Stimulated activated CD4-positive, alpha-beta T cell treated with anti-CD3 and anti-CD28 coated beads, Interleukin-12 subunit alpha, Interleukin-12 subunit beta, amount 100 ng/mL, for 48 hours (primary cell): Measurements from ENCODE around the gene MAML3.
A peak's percentile ranks its signal among the peaks of the same experiment; 100 is the strongest.
"Not testable (repeated sequence)": the region's sequence is repeated elsewhere in the genome, so short reads cannot be mapped to it uniquely, and the experiment has no call there.

Experiments used
- DNase-seq, 3 donors: peaks; one replicate each; pipeline ENCODE4 v3.0.0-alpha.2; 2020; ENCODE audit warnings: low read depth in 2 of 3, low spot score in 1 of 3

MAML3 gene

GRCh38 chr4:139969635-139970266, 184.2 kb downstream of the MAML3 start:
- no peak for DNase-seq

- no peak for DNase-seq
Measured at GRCh38 chr4:139968831-139969230, 185.2 kb downstream of the MAML3 start.

DNA sequence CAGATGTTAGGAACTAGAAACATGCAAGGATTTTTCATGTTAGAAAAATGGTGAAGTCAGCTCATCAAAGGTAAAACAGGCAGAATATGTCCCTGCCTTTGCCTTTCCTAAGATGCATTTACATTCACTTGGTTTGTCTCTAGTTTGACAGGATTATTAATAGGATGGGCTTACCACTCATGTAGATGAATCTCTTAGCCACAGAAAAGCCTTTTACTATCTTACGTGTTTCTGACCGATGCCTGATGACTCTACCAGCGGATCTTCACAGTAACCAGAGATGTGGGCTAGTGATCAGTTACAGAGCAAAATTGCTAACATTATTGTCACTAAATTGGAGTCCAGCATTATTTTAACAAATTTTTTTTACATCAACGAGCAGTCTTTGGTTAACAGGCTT, 187.6 kb downstream of the MAML3 start:
- DNase-seq = no peak

- DNase-seq = no peak
Measured at GRCh38 chr4:139965789-139966188, 188.2 kb downstream of the MAML3 start.

DNA sequence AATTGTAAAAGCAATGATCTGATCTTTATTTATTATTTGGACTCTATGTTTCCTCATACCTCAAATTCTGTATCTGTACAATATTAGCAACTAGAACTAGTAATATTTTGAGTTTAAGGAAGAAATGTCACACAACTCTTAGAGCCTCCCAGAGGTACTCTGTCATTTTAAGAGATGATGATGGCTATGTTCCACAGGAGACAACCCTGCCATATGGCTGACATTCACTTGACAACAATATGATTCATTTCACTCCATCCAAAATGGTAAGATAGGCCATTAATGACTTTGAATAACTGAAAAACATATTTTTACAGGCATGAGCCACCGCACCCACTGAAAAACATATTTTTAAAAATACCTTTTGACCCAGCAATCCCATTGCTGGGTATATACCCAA, 190.3 kb downstream of the MAML3 start:
- DNase-seq = no peak

DNA sequence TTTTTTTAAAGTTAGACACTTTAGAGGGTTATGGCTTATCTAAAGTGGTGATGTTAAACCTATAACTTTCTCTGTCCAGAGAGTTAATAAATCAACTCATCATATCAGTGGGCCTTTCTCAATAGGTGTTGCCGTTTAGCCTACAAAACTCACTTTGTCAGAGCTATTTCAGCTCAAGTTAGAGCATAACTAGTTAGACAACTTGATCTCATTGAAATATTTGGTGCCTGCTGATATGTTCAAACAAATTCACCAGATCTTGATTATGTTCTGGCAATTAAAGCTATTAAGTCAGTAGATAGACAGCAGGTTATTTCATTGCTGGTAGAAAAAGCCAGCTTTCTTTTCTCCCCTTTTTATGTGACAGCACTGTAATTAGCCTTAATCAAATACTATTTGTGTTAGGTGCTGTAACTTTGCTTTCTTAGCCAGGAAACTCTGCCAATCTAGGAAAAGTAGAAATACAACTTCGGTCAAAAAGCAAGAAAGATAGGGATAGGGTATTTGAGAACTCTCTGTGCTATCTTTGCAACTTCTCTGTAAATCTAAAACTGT, 191.8 kb downstream of the MAML3 start:
- DNase-seq = no peak

- no peak for DNase-seq
Measured at GRCh38 chr4:139961344-139961946, 192.5 kb downstream of the MAML3 start.

- DNase-seq = no peak
Measured at GRCh38 chr4:139959396-139959795, 194.6 kb downstream of the MAML3 start.

GRCh38 chr4:139958739-139959098, 195.3 kb downstream of the MAML3 start:
- no peak for DNase-seq

GRCh38 chr4:139957986-139958738, 195.8 kb downstream of the MAML3 start:
- DNase-seq = no peak

GRCh38 chr4:139957065-139957464, 196.9 kb downstream of the MAML3 start:
- no peak for DNase-seq

GRCh38 chr4:139956507-139957017, 197.4 kb downstream of the MAML3 start:
- no peak for DNase-seq

DNA sequence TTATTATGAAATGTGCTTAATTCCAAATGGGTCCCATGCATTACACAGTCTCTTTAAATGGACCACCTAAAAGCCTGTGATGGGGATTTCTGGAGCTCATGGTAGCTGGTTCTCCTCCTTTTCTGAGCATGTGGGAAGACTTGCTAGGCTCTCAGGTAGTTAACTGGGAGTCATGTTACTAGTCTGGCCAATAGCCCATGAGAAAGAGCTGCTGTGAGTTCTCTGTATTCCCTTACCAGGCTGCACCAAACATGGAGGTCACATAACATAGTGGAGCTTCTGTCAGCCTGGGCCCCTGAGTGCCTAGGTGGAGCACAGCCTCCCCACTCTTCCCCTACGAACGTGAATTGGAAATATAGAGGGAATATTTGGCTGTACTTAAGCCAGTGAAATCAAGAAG, 198.4 kb downstream of the MAML3 start:
- no peak for DNase-seq

- no peak for DNase-seq
Measured at GRCh38 chr4:139954512-139954911, 199.5 kb downstream of the MAML3 start.

DNA sequence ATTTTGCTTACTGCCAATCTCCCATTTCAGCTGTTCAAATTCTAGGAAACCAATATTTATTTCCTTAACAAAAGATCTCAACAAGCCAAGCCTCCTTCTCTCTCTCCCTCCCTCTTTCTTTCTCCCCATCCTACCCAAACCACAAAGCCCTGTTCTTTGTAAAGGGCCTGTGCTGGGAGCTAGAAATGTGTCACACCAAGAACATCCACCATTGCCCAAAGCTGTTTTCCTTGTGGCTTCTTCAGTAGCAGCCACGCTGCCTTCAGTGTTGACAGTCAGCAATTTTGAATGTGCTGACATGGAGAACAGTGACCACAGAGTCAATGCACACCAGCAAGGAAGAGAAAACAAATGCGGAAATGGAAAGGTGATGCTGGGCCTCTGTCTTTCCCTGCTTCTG, 203.0 kb downstream of the MAML3 start:
- DNase-seq = peak; percentile 17 to 30 (median 23)

DNA sequence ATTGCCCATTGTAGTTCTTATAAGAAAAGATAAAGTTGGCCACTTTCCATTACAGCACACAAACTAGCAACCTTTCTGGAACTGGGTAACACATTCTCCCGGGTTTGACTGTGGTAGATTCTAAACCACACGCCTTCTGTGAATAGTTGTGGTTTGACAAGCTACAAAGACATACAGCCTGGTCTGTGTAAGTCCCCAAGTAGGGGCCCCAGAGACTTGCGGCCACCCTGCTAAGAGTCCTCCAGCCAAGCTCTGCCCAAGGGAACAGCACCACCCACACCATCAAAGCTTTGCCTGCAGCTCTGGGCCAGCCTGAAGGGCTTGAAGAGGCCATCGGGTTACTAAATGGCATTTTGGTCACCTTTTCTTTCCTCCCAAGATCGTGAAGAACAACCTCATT, 203.4 kb downstream of the MAML3 start:
- DNase-seq = peak; percentile 18 to 34 (median 25)

DNA sequence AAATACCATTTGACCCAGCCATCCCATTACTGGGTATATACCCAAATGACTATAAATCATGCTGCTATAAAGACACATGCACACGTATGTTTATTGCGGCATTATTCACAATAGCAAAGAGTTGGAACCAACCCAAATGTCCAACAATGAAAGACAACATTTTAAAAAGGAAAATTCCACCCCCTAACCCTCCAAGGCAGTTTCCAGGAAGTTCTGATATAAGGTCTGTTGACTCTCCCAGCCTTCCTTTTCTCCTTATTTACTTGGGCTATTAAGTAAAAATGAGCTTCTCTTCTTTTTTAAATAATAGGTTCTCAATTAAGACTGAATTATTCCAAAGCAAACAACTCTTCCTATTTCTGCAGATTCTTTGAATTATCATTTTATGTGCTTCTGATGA, 209.1 kb downstream of the MAML3 start:
- DNase-seq = not testable (repeated sequence)

DNA sequence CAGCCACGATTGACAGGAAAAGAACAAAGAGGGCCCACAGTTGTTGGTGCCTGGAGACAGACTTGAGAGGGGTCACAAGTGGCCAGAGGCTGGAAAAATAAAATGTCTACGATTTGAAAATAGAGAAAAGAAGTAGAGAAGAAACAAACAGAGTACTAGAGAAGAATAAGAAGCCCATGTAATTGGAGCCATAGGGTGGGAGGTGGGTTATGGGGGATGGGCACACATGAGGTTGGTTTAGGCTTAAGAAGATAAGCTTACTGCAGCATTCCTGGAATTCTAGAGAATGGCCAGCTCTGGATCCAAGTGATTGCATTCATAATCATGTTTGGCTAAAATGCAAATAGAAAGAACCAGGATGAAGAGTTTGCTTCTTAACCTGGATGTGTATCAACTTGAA, 210.7 kb downstream of the MAML3 start:
- DNase-seq = no peak

- no peak for DNase-seq
Measured at GRCh38 chr4:139942241-139942640, 211.7 kb downstream of the MAML3 start.

DNA sequence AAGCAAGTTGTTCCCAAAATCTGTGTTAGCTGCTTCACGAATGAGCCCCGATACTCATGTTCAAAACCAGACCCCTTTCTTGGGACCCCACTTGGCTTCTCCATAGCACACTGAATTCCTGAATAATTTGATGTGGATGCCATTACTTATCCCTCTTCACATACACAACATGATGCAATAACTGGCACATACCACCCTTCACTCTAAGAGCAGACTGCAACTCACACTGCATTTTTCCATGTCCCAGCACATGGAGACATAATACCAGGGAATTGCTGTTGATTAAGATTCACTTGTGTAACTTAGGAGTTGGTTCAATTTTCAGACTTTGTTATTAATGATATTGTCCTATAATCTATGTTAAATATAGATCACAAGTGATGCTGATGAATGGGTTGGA, 213.4 kb downstream of the MAML3 start:
- DNase-seq = no peak

DNA sequence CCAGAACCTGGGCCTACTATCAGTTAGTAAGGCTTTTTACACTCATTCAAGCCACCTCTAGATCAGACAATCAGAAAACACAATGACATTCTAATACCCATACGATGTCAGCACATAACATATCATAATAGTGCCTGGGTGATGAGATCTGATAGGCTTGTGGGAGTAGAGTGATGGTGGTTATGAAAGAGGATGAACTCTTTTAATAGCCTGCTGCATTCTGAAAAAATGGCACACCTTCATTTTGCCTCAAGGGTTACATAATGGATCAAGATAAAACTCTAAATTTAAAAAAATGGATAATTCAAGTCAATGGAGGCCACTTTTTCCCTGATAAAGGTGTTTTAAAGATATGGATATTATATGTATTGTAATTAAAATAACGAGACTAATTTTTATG, 215.6 kb downstream of the MAML3 start:
- DNase-seq = no peak

- no peak for DNase-seq
Measured at GRCh38 chr4:139935911-139936310, 218.1 kb downstream of the MAML3 start.
